B cell (primary cell): ENCODE data around the gene IFI30. TPM values are rescaled to one million over a fixed set of nuclear protein-coding genes. Genes with fewer than 3 reads are reported as not detected.

ENCODE experiments used
- ATAC-seq: fragments of 200-7000 bp; cut with Tn5 transposase; one replicate; pipeline ENCODE4 v1.10.0; 2021; ENCODE audit warnings: low read depth, mild to moderate bottlenecking, moderate number of reproducible peaks, moderate library complexity
- CTCF ChIA-PET: fragments of 350-600 bp; sonication (Branson Sonifier 250); formaldehyde crosslinking; loops from one replicate; lab custom pipeline; 2021; ENCODE audit warnings: antibody characterized with exemption, inconsistent platforms; lab: Charles Lee
- POLR2A ChIA-PET: fragments of 350-600 bp; sonication (Branson Sonifier 250); formaldehyde crosslinking; loops from one replicate; lab custom pipeline; 2021; ENCODE audit warnings: antibody characterized with exemption; lab: Charles Lee
- DNase-seq: peaks from one replicate; pipeline ENCODE4 v3.0.0; 2013
- H2AFZ ChIP-seq: 2 replicates; pipeline ENCODE4 v1.6.1; 2012; ENCODE audit warnings: mild to moderate bottlenecking, low read depth, low read length; ENCODE audit not compliant: insufficient read depth, poor library complexity, severe bottlenecking
- H3K27ac ChIP-seq, 2 donors: 1 replicate in 1 of 2; 2 replicates in 1 of 2; pipeline ENCODE4 v1.5.1; 2012 to 2013; ENCODE audit warnings: low read length in 2 of 2, mild to moderate bottlenecking in 2 of 2, moderate library complexity in 1 of 2
- H3K27me3 ChIP-seq, 4 experiments: fragments of 200-600 bp in 1 of 4; sonication (generic) in 1 of 4; replicated peaks in 1 of 4; 1 replicate in 2 of 4; 2 replicates in 2 of 4; pipeline versions ENCODE4 v1.6.1 to v1.7.0; 2013 to 2016; ENCODE audit warnings: low read length in 3 of 4, mild to moderate bottlenecking in 2 of 4, mixed read lengths in 1 of 4, moderate library complexity in 1 of 4; ENCODE audit not compliant: insufficient read depth in 4 of 4, control insufficient read depth in 3 of 4; ENCODE audit errors: control extremely low read depth in 1 of 4
- H3K36me3 ChIP-seq, 2 experiments: replicated peaks in 1 of 2; 1 replicate in 1 of 2; 2 replicates in 1 of 2; pipeline versions ENCODE4 v1.6.1 to v1.7.1; 2013; ENCODE audit warnings: low read length in 1 of 2; ENCODE audit not compliant: insufficient read depth in 2 of 2, control insufficient read depth in 1 of 2; ENCODE audit errors: control extremely low read depth in 1 of 2, extremely low read depth in 1 of 2
- H3K4me1 ChIP-seq, 2 donors: fragments of 200-600 bp in 1 of 2; sonication (generic) in 1 of 2; 1 replicate in 1 of 2; 2 replicates in 1 of 2; pipeline versions ENCODE4 v1.5.1 to v1.6.1; 2013 to 2017; ENCODE audit warnings: low read length in 2 of 2; ENCODE audit not compliant: control insufficient read depth in 2 of 2, insufficient read depth in 2 of 2
- H3K4me2 ChIP-seq: replicated peaks from 2 replicates; pipeline ENCODE3; 2012; ENCODE audit warnings: mild to moderate bottlenecking, low read depth, low read length; ENCODE audit not compliant: poor library complexity, severe bottlenecking
- H3K4me3 ChIP-seq, 5 experiments: fragments of 200-600 bp in 1 of 5; sonication (generic) in 1 of 5; 1 replicate in 3 of 5; 2 replicates in 2 of 5; pipeline versions ENCODE4 v1.5.1 to v1.7.0; 2011 to 2016; ENCODE audit warnings: low read length in 4 of 5, mild to moderate bottlenecking in 4 of 5, low read depth in 2 of 5, control low read depth in 1 of 5, moderate library complexity in 1 of 5; ENCODE audit not compliant: insufficient read depth in 1 of 5; ENCODE audit errors: control extremely low read depth in 1 of 5, extremely low read depth in 1 of 5
- H3K79me2 ChIP-seq: fragments of 200-600 bp; sonication (generic); one replicate; pipeline ENCODE4 v1.6.0; 2016; ENCODE audit warnings: low read length; ENCODE audit not compliant: control insufficient read depth, insufficient read depth
- H3K9ac ChIP-seq: fragments of 200-600 bp; sonication (generic); 2 replicates; pipeline ENCODE4 v1.6.1; 2017; ENCODE audit warnings: mild to moderate bottlenecking, low read length, moderate library complexity
- H3K9me3 ChIP-seq, 3 donors: one replicate each; pipeline versions ENCODE4 v1.6.1 to v1.7.1; 2013; ENCODE audit warnings: low read length in 2 of 3; ENCODE audit not compliant: control insufficient read depth in 2 of 3, insufficient read depth in 1 of 3; ENCODE audit errors: control extremely low read depth in 1 of 3
- H4K20me1 ChIP-seq: 2 replicates; pipeline ENCODE4 v1.6.0; 2012; ENCODE audit warnings: mild to moderate bottlenecking, low read length; ENCODE audit not compliant: insufficient read depth, control insufficient read depth, poor library complexity, severe bottlenecking
- H3K27ac Mint-ChIP-seq: one replicate; pipeline ENCODE4 v1.8.0; 2021; ENCODE audit warnings: mixed read lengths
- H3K27me3 Mint-ChIP-seq: one replicate; pipeline ENCODE4 v1.8.0; 2021; ENCODE audit warnings: mixed read lengths
- H3K4me1 Mint-ChIP-seq: one replicate; pipeline ENCODE4 v1.8.0; 2021; ENCODE audit warnings: mixed read lengths
- H3K4me3 Mint-ChIP-seq: one replicate; pipeline ENCODE4 v1.8.0; 2021; ENCODE audit warnings: mixed read lengths
- H3K9me3 Mint-ChIP-seq: one replicate; pipeline ENCODE4 v1.8.0; 2022; ENCODE audit warnings: mixed read lengths; ENCODE audit not compliant: insufficient read depth
- CTCF ChIP-seq: fragments of 200-600 bp; IDR thresholded peaks from one replicate; pipeline ENCODE4 v1.8.0; 2022; ENCODE audit warnings: antibody characterized with exemption, mild to moderate bottlenecking
- EZH2 ChIP-seq: IDR thresholded peaks from 2 replicates; pipeline ENCODE4 v1.6.1; 2012; ENCODE audit warnings: borderline replicate concordance, low read depth, mild to moderate bottlenecking, moderate library complexity, low read length; ENCODE audit not compliant: insufficient read depth, poor library complexity, severe bottlenecking
- WGBS: methylation state at CpG from one replicate; pipeline ENCODE4 v1.1.5; 2013; ENCODE audit warnings: missing lambda C conversion rate; ENCODE audit not compliant: insufficient coverage; 5-methylcytosine and 5-hydroxymethylcytosine counted together
- intact Hi-C: fragments of 100-400 bp; cut with micrococcal nuclease; formaldehyde crosslinking; loops from one replicate; pipeline ENCODE4 v1.10.0; 2022
- polyA plus RNA-seq: library from polyadenylated mRNA; depleted of rRNA; stranded (reverse); fragments of >200 nt; gene quantifications from 2 replicates; pipeline ENCODE4 v1.2.3, GENCODE V29; 2012
- total RNA-seq, 2 donors: library from RNA; stranded (reverse); fragments of 120-200 nt in 1 of 2; gene quantifications; 1 replicate in 1 of 2; 2 replicates in 1 of 2; pipeline versions ENCODE4 v1.2.3 to v1.2.4, GENCODE V29; 2013 to 2022

IFI30 gene
- total and polyA plus RNA-seq, 2 donors (not counting 1 experiment from before 2014, with no cell fraction given), result 171 to 222 TPM

DNA sequence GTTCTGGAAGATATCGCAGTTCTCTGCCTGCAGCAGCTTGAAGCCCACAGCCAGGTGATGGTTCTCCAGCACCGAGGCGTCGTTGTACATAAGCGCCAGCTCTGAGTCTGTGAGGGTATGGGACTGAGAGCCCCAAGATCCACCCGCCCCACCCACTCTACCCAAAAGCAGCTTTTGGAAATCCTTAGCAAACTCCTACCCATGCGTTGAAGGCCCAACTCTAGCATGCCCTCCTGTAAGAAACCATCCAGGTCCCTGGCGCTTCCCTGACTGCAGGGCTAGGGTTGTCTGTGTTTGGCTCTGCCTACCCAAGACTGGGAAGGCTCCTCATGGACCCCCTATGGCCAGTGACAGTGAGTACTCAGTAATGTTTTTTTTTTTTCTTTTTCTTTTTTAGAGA, 43.2 kb downstream of the IFI30 start:
- ChIA-PET POLR2A (no interaction called here), CTCF (no interaction called here)
- no peak for ATAC-seq
- WGBS, result 100% methylated on average over 3 of the region's 8 CpGs
- intact Hi-C loops, result no loop called here
- Histone ChIP-seq H3K36me3 (no peaks in the 10 kb centered on the region), H4K20me1 (no peaks in the 10 kb centered on the region), H3K4me1 (no peaks in the 10 kb centered on the region), H3K4me2 (no peak overlapping the region), H3K4me3 (no peak overlapping the region), H2AFZ (no peak overlapping the region), H3K79me2 (no peaks in the 10 kb centered on the region), H3K9me3 (peaks cover 0 to 20% (median 0%) of the 10 kb centered on the region in 3 donors), H3K9ac (no peak overlapping the region), H3K27ac (no peak overlapping the region), H3K27me3 (peaks cover 0 to 32% (median 5%) of the 10 kb centered on the region in 4 experiments)
- H3K4me1 Mint-ChIP-seq, result peaks cover 6% of the 10 kb centered on the region
- H3K27me3 Mint-ChIP-seq, result peaks cover 16% of the 10 kb centered on the region
- no peak overlapping the region for H3K27ac Mint-ChIP-seq
- no peak for TF ChIP-seq EZH2
- TF ChIP-seq CTCF, result no peak
- no peak overlapping the region for H3K4me3 Mint-ChIP-seq
- peak; percentile 2 for DNase-seq
- no peaks in the 10 kb centered on the region for H3K9me3 Mint-ChIP-seq

DNA sequence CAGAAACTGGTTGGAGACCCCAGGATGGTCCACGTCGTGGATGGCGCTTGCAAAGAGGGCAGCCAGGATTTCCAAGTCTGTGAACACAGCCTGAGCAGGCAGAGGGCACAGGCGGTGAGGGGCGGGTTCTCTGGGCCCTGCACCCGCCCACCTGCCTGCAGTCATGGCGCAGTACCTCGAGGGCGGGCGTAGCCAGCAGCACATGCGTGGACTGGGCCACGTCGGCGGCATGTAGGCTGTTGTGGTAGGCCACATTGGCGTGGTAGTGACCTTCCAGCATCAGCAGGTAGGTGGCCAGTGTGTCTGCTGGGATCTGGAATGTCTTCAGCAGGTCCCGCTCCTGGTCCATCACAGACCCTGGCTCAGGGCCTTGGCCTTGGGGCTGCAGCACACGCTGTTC, 44.5 kb downstream of the IFI30 start:
- peaks cover 6% of the 10 kb centered on the region for H3K4me1 Mint-ChIP-seq
- H3K27me3 ChIP-seq, result peaks cover 0 to 40% (median 7%) of the 10 kb centered on the region in 4 experiments
- POLR2A ChIA-PET, result no interaction called here

More for the DNA sequence above, 44.5 kb downstream of the IFI30 start:
- H2AFZ ChIP-seq, result no peak overlapping the region
- no peaks in the 10 kb centered on the region for H3K79me2 ChIP-seq
- CTCF ChIA-PET, result interaction anchor here (1.3 kb wide), 1 partner anchor 34 kb away, joined by 7 read pairs; no protein-coding TSS in a partner anchor
- Mint-ChIP-seq H3K4me3 (no peak overlapping the region), H3K27ac (no peak overlapping the region), H3K9me3 (no peaks in the 10 kb centered on the region), H3K27me3 (peaks cover 16% of the 10 kb centered on the region)
- H4K20me1 ChIP-seq, result no peaks in the 10 kb centered on the region
- WGBS, result 86% methylated on average over 17 of the region's 17 CpGs
- H3K4me1 ChIP-seq, result no peaks in the 10 kb centered on the region
- peaks cover 0 to 26% (median 0%) of the 10 kb centered on the region in 3 donors for H3K9me3 ChIP-seq
- no peaks in the 10 kb centered on the region for H3K36me3 ChIP-seq
- H3K4me3 ChIP-seq, result no peak overlapping the region
- intact Hi-C loops, result no loop called here
- no peak overlapping the region for H3K4me2 ChIP-seq
- H3K9ac ChIP-seq, result no peak overlapping the region
- TF ChIP-seq EZH2 (no peak), CTCF (no peak)
- peak; percentile 6 for DNase-seq
- no peak for ATAC-seq
- H3K27ac ChIP-seq, result no peak overlapping the region
